DOHH2 (cell line): ENCODE data around the gene TMEM255B.
"Not testable (repeated sequence)": the region's sequence is repeated elsewhere in the genome, so short reads cannot be mapped to it uniquely, and the experiment has no call there.

Experiments
- CTCF ChIP-seq: fragments of 200-600 bp; sonication (generic); IDR thresholded peaks from one replicate; pipeline ENCODE4 v1.5.1; 2014; ENCODE audit warnings: antibody characterized with exemption, mild to moderate bottlenecking, low read depth, low read length; ENCODE audit not compliant: poor library complexity, severe bottlenecking
- EZH2phosphoT487 ChIP-seq: fragments of 200-600 bp; sonication (generic); IDR thresholded peaks from 2 replicates; pipeline ENCODE4 v1.6.1; 2017; ENCODE audit warnings: borderline replicate concordance, mild to moderate bottlenecking, antibody characterized with exemption, low read length, moderate library complexity, mixed read lengths

DNA sequence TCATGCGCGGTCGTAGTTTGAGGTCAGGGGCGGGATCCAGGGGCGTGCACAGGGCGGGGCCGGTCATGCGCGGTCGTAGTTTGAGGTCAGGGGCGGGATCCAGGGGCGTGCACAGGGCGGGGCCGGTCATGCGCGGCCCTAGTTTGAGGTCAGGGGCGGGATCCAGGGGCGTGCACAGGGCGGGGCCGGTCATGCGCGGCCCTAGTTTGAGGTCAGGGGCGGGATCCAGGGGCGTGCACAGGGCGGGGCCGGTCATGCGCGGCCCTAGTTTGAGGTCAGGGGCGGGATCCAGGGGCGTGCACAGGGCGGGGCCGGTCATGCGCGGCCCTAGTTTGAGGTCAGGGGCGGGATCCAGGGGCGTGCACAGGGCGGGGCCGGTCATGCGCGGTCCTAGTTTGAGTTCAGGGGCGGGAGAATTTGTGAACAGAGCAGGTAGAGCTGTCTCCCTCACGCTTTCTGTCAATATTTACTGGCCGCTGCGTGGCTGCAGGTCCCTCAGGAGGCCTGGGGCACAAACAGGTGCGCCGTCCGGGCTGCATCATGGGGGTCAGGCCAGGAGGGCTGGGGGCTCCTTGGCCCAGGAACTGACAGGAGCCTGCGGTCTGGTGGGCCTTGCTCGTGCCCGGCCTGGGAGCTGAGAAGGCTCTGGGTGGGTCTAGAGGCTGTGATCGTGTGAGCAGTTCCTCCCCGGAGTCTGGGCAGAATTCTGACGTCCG lies 32.8 kb upstream of the TMEM255B start:
- TF ChIP-seq CTCF, EZH2phosphoT487: not testable (repeated sequence)
